Measurements from ENCODE around the gene ASIC3.

Gene ASIC3

GRCh38 chr7:151075978-151076426, 27.7 kb downstream of the ASIC3 start:
- DNase-seq: no peak

DNA sequence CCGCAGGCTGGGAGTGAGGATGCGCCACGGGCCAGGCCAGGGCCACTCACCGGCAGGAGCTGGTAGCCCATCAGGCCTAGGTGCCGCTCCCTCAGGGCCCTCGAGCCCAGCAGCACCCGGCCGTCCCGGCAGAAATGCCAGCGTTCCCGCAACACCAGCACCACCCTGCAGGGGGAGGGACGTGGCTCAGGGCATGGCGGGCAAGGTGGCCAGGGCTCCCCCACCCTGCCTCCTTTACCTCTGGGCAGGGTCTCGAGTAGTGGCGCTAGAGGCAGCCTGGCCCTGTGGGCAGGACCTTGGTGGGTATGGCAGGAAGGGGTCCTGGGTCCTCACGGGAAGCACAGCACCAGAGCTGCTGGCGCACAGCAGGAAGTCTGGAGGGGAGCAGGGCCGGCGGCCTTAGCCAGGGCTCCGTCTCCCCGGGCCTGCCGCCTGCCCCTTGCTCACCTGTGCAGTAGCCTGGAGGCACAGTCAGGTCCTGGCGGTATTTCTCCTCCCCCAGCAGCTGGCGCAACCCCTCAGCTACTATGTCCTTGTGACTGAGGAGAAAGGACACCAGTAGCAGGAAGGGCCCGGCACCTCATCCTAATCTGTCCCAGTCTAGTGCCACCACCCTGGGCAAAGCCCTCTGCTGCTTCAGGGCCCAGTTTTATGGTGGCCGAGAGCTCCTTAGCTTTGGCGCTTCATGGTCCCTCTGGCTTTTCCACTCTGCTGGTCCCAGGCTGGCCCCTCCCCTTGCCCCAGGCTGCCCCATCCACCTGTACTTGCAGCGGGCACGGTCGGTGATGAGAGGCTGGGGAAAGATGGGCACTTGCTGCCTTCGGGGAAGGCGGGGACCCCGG, 28.8 kb downstream of the ASIC3 start:
- no peak for DNase-seq

- no peak for DNase-seq
These were observed 29.4 kb downstream of the ASIC3 start for GRCh38 chr7:151077705-151078232.

DNA sequence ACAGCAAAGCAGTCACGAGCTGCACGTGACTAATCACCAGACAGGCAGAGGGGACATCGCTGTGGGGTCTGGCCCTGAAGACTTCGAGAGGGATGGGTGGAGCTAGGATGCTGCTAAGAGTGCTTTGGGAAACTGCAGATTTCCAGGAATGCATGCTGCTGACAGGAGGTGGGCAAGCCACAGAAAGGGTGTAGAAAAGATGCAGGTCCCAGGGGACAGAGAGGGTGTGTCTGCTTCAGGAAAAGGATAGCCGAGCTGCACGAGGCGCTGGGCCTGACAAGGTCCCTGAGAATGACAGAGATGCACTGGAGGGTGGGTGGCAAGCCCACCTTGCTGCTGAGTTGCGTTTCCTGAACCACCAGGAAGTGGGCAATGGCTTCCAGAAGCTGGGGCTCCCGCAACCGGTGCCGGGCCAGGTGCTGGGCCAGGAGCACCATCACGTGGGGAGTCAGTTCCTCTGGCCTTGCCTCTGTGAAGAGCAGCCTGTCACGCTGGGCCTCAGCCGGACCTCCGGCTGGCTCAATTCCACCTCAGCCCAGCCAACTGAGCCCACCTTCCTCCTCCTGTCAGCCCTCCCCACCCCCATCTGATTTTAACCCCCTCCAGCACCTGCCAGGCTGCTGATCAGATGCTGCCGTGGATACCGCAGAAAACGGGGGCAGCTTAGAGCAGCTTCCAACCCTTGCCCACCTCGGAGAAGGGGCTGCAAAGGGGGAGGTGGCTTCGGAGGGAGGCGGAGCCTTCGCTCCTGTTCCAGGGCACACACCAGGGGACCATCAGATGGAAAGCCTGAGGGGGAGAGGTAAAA, 30.1 kb downstream of the ASIC3 start:
- DNase-seq: no peak

DNA sequence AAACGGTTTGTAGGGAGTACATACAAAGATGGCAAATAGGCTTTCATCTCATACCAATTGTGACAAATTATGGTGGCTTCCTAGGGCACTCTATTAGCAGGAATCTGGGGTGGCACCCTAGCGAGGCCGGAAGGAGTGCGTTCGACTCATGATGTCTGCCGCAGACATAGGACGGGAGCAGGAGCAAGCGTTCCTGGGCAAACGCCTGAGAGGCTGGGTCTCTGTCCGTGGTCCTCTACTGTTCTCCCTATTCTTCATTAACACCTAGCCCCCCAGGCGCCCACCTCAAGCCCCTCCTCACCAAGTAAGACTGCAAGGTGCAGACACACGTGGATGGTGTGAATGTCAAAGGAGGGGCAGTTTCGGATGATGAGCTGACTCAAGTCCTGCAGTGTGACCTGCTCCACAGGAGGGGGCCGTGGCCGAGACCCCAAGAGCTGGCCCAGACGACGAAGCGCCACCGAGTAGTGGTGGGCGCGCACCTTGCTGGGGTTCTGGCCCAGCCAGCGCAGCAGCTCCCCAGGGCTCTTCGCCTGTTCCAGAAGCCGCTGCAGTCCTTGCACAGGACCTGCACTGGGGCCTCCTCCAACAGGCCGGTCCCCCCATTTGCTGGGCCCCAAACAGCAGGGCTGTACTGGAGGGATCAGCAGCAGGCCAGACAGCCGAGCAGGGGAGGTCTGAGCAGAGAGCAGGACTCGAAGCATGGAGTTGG, 31.0 kb downstream of the ASIC3 start:
- no peak for DNase-seq

DNA sequence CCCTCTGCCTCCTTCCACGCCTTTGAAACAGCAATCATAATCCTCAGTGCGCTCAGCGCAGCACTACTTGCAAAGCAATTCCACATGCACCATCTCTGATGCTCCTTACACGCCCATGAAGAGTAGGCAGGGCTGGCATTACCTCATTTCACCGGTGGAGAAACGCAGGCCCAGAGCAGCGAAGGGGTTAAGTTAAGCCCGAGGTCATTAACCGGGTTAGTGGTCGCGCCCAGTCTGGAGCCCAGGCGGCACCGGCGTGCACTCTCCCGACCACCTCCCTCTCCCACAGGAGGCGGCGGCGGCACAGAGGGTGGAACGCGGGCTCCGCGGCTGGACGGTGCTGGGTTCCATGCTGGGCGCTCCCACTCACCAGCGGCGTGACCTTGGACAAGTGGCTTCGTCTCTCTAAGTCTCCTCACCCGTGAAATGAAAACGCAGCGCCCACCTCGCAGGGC, 31.8 kb downstream of the ASIC3 start:
- no peak for DNase-seq

- peak; percentile 94 for DNase-seq
These were observed 32.3 kb downstream of the ASIC3 start, which contains the start of gene FASTK for GRCh38 chr7:151080522-151081169. FASTK (minus strand) TSS chr7:151080809; CDS start chr7:151080766, 43 bp downstream.

DNA sequence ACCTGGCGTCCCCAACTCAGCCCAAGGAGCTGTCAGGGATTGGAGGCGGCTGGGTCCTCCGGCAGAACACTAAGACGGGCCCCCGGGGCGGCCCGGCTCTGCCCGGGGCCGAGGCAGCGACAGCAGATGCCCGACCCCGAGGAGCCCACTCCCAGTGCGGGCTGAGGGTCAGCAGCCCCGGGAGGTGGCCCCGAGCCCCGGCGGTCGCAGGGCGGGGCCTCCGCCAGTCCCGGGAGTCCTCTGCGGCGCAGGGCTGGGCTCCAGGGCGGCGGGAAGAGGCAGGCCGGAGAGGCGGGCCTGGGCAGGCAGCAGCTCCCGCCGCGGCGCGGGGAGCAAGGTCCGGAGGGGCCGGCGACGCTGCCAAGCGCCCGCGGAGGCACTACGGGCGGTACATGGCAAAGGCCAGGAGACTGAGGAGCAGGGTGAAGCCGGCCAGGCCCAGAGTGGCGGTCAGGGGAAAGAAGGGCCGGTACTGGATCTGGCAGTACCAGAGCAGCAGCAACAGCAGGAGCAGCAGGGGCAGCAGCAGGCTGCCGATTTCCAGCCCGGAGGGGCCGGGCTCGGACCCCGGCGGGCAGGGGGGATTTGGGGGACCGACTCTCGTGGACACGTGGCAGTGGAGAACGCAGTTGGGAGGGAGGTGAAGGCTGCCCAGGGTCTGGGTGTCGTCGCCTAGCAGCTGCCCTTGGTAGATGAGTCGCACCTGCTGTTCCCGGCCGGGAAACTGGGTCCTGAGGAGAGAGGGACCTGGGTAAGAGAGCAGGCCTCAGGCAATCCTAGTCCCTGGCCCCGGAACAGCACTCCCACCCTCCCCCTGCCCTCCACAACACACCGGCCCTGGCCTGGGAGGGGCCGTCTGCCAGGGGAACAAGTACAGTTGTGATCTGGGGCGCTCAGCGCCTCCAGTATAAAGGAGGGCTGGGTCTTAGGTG, 33.1 kb downstream of the ASIC3 start:
- DNase-seq: peak; percentile 36

DNA sequence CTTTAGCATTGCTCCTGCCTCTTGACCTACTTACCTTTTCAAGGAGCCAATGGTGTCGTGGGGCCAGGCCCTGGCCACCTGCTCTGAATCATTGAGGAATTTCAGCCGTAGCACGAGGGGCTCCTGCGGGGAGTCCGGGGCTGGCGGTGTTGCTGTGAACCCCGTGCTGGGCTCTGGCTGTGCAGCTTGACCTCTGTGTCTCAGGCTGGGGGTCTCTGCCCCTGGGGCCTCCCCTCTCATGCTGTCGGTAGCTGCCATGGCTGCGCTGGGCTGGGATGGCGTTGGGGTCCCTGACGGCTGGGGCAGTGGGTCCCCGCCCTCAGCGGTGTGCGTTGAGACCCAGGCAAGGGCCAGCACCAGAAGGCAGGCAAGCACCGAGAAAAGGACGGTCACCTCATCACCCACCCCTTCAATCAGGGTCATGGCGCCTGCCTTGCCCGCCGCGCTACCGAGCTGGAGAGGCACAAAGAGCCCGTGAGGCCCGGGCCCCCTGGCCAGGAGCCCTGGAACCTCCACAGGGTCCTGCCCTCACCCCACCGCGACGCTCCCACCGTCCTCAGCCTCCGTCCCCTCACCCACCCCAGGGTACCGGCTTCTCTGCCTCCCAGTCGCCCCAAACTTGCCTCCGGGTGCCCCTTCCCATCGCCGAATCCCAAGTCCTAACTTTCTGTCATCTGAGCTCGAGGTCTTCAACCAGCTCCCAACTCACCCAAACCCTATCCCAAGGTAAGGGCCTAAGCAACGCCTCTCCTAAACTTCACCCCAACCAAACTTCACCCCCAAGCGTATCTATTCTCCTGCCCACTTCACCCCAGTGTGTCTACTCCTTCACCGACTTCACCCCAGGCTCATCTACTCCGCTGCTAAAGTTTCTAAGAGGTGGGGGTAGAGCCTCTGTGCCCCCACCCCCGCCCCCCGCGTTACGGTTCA, 34.1 kb downstream of the ASIC3 start:
- DNase-seq: no peak

DNA sequence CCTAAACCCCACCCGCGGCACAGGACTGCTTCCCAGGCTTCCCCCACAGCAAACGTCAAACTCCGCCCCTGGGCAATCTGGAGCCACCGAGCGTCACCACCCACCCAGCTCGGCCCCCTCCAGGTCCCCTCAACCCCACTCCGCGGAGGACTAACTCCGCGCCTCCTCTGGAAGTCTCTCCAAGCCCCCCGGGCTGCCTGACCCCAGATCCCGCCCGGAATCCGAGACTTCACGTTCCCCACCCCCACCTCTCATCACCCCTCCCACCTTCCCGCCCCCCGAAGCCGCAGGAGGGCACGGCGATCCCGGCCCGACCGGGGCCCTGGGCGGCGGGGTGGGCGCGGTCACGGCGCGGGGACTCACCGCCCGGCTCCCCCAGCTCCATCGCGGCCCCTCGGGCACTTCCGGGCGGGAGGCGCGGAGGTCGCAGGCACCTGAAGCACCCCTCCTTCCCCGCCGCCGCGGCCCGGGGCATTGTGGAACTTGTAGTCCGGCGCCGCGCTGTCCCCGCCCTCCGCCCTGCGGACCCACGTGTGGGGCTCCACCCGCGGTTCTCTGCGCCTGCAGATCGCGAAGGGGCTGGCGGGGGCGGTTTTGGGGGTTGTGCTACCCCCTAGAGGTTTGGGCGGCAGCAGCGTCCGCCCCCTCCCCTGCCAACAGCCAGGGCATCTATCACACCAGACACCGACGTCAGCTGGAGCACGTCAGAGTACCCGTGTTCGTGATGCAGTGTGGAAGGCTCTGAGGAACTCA, 34.9 kb downstream of the ASIC3 start, which contains the start of gene TMUB1:
TMUB1 (minus strand) TSS at position 423 of the 753 bp plus-strand sequence. CDS start 930 bp downstream, outside the sequence.
- peak; percentile 73 for DNase-seq

DNA sequence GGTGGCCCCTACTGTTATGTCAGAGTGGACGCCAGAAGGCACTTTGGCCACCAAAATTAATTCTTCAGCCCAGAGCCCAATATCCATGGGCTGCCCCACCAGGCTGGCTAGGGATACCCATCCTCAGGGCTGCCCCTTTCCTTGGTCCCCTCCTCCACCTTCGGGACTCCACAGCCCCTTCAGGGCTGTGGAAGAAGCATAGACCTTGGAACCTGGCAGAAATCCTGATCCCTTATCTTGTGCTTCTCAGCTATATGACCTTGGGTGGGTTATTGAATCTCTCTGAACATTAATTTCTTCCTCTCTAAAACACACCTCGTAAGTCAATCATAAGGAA, 35.5 kb downstream of the ASIC3 start:
- DNase-seq: no peak

GRCh38 chr7:151085329-151085690, 37.0 kb downstream of the ASIC3 start:
- DNase-seq: no peak

DNA sequence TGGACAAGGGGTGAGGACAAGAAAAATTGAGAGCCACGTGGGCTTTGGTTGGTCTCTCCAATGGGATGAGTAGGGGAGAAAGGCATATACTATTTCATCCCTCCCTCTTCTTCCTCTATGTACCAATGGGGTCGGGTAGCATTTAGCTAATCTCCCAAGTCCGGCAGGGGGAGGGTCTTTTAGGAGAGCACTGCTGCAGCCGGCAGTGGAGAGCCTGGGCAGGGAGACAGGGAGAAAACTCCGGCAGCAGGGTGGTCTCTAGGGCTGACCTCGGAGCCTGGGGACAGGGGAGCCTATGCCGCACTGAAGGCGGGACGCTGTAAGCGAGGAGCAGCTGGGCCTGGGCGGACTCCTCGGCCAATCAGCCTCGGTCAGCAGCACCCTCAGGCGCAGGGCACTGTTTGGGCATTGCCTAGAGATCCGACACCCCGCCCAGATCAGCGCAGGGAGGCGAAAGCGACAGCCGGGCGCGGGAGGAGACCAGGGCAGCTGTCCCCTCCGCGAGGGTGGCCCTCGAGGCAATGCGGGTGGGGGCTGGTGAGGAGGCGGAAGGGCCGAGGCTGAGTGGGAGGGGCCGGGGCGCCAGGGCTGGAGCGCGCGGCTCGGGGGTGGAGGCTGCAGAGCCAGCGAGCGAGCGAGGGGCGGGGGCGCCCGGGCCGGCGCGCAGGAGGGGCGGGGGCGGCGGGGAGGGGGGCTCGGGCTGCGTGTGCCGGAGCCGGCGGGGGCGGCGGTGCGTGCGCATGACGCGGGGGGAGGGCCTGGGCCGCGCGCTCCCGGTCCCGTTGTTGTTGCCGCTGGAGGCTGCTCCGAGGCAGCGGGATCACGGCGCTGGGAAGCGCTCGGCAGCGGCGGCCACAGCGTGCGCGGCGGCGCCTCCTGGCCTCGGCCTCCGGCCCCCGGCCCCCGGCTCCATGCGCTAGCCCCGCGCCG, 37.6 kb downstream of the ASIC3 start, which contains the start of gene AGAP3:
AGAP3 (plus strand) TSS at position 785 of the 930 bp plus-strand sequence. CDS start 267 bp downstream, outside the sequence.
- DNase-seq: peak; percentile 89

DNA sequence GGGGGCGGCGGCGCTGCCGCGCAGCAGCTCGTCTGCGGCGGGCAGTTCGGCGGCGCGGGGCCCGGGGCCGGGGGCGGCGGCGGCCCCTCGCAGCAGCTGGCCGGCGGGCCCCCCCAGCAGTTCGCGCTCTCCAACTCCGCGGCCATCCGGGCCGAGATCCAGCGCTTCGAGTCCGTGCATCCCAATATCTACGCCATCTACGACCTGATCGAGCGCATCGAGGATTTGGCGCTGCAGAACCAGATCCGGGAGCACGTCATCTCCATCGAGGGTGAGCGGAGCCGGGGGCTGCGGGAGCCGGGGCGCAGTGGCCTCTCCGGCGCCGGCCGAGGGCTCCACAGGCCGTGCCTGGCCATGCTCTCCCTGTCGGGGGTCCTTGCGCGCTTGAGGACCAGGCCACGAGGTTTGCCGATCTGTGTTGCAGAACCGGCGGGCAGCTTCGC, 38.5 kb downstream of the ASIC3 start:
- DNase-seq: peak; percentile 68

- peak; percentile 68 for DNase-seq
These were observed 39.1 kb downstream of the ASIC3 start for GRCh38 chr7:151087245-151088018.

DNA sequence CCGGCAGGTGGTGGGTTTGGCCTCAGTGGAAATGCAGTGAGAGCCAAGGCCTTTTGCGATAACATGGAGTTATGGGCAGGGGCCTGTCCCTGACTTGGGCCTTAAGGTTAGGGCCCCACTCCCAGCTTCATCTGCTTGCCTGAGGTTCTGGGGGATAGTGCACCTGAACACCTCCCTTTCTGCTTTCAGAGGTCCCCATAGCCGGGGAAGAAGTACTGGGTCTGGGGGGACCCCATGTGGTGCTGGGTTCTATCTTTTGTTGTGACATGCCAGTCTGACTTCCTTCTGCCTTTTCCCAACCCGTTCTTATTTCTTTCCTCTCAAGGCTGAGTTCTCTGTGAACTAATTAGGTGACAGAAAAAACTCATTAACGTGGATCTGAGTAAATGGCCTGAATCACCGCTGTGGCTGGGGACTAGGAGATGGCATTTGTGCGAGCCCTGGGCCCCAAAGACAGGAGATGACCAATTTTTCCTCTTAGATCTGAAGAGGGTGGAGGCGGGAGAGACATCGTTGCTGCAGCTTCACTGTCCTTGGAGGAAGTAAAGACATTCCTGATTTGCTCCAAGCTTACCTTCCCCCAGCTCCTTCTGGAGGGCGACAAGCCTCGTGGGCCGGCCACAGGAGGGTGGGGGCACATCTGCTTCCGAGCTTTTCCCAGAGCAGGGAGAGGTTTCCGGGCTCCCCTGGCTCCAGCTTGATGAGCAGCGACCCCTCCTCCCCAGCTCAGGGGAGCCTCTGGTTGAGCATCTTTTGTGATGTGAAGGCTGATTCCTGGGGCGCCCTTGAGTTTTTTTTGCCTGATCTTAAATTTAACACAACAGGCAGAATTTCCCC, 39.9 kb downstream of the ASIC3 start:
- no peak for DNase-seq
